ENCODE results near the gene CBLB. TPM values are rescaled to one million over a fixed set of nuclear protein-coding genes. Genes with fewer than 3 reads are reported as not detected.

CBLB gene
- total RNA-seq, 1 experiment from 2014 or later: 8.6 TPM

GRCh38 chr3:105745046-105745445 is 123.8 kb downstream of the CBLB start:
- DNase-seq (ENCODE audit: low read depth, low spot score) (no peak), ATAC-seq (no peak)
- no peaks in the 10 kb centered on the region for H3K4me1 ChIP-seq (ENCODE audit: control insufficient read depth, insufficient read depth, low read length)
- CTCF ChIA-PET: no interaction called here
- in situ Hi-C loops (cut with HindIII; ENCODE audit: low pct_unique_long_range_greater_than_20kb, low sequenced_read_pairs): no loop called here
- no peak overlapping the region for H3K4me3 ChIP-seq (ENCODE audit: low read depth in 2 of 2, low read length in 2 of 2)
- H3K9me3 ChIP-seq (ENCODE audit: control insufficient read depth, insufficient read depth, low read depth, low read length): no peaks in the 10 kb centered on the region
- H3K27me3 ChIP-seq (ENCODE audit: control insufficient read depth, insufficient read depth, low read length): no peaks in the 10 kb centered on the region
- no TSS peak for BruUV-seq (replicated peaks)
- POLR2A ChIA-PET: no interaction called here
- no peak overlapping the region for H3K27ac ChIP-seq (ENCODE audit: low read length)
- intact Hi-C loops (cut with micrococcal nuclease; ENCODE audit: unreplicated experiment): no loop called here
- no peaks in the 10 kb centered on the region for H3K36me3 ChIP-seq (ENCODE audit: control insufficient read depth, insufficient read depth, low read length)
- no peak for TF ChIP-seq REST (IDR thresholded peaks at IDR 0.05; ENCODE audit: insufficient read depth in 1 of 2, low read depth in 2 of 2, low read length in 1 of 2)
- TF ChIP-seq TCF7L2 (IDR thresholded peaks at IDR 0.05; ENCODE audit: low read depth, low read length): no peak
- no peak for TF ChIP-seq POLR2AphosphoS5 (IDR thresholded peaks at IDR 0.05; ENCODE audit: low read depth, low read length)
- no peak for TF ChIP-seq SIN3A (IDR thresholded peaks at IDR 0.05; ENCODE audit: borderline replicate concordance, insufficient read depth, low read depth, low read length)
- TF ChIP-seq, protein P1, sequence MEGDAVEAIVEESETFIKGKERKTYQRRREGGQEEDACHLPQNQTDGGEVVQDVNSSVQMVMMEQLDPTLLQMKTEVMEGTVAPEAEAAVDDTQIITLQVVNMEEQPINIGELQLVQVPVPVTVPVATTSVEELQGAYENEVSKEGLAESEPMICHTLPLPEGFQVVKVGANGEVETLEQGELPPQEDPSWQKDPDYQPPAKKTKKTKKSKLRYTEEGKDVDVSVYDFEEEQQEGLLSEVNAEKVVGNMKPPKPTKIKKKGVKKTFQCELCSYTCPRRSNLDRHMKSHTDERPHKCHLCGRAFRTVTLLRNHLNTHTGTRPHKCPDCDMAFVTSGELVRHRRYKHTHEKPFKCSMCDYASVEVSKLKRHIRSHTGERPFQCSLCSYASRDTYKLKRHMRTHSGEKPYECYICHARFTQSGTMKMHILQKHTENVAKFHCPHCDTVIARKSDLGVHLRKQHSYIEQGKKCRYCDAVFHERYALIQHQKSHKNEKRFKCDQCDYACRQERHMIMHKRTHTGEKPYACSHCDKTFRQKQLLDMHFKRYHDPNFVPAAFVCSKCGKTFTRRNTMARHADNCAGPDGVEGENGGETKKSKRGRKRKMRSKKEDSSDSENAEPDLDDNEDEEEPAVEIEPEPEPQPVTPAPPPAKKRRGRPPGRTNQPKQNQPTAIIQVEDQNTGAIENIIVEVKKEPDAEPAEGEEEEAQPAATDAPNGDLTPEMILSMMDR (IDR thresholded peaks at IDR 0.05): no peak

- H3K27ac ChIP-seq (ENCODE audit: low read length): no peak overlapping the region
- no peak overlapping the region for H3K4me3 ChIP-seq (ENCODE audit: low read depth in 2 of 2, low read length in 2 of 2)
- DNase-seq (ENCODE audit: low read depth, low spot score): no peak
- no peaks in the 10 kb centered on the region for H3K4me1 ChIP-seq (ENCODE audit: control insufficient read depth, insufficient read depth, low read length)
- intact Hi-C loops (cut with micrococcal nuclease; ENCODE audit: unreplicated experiment): no loop called here
- TF ChIP-seq SIN3A (IDR thresholded peaks at IDR 0.05; ENCODE audit: borderline replicate concordance, insufficient read depth, low read depth, low read length) (no peak), REST (IDR thresholded peaks at IDR 0.05; ENCODE audit: insufficient read depth in 1 of 2, low read depth in 2 of 2, low read length in 1 of 2) (no peak), POLR2AphosphoS5 (IDR thresholded peaks at IDR 0.05; ENCODE audit: low read depth, low read length) (no peak), TCF7L2 (IDR thresholded peaks at IDR 0.05; ENCODE audit: low read depth, low read length) (no peak)
- TF ChIP-seq, protein P1 (IDR thresholded peaks at IDR 0.05): no peak
- POLR2A ChIA-PET: no interaction called here
- in situ Hi-C loops (cut with HindIII; ENCODE audit: low pct_unique_long_range_greater_than_20kb, low sequenced_read_pairs): no loop called here
- CTCF ChIA-PET: no interaction called here
- no peaks in the 10 kb centered on the region for H3K27me3 ChIP-seq (ENCODE audit: control insufficient read depth, insufficient read depth, low read length)
- no peaks in the 10 kb centered on the region for H3K9me3 ChIP-seq (ENCODE audit: control insufficient read depth, insufficient read depth, low read depth, low read length)
- no TSS peak for BruUV-seq (replicated peaks)
- ATAC-seq: no peak
- no peaks in the 10 kb centered on the region for H3K36me3 ChIP-seq (ENCODE audit: control insufficient read depth, insufficient read depth, low read length)
Observed at GRCh38 chr3:105744202-105744601, 124.6 kb downstream of the CBLB start.
